Right hindlimb (tissue), 1 donor: ENCODE measurements around the gene INPP4B.

Experiments used
- DNase-seq: peaks from one replicate; pipeline ENCODE4 v3.0.0-alpha.2; 2018

Gene INPP4B

DNA sequence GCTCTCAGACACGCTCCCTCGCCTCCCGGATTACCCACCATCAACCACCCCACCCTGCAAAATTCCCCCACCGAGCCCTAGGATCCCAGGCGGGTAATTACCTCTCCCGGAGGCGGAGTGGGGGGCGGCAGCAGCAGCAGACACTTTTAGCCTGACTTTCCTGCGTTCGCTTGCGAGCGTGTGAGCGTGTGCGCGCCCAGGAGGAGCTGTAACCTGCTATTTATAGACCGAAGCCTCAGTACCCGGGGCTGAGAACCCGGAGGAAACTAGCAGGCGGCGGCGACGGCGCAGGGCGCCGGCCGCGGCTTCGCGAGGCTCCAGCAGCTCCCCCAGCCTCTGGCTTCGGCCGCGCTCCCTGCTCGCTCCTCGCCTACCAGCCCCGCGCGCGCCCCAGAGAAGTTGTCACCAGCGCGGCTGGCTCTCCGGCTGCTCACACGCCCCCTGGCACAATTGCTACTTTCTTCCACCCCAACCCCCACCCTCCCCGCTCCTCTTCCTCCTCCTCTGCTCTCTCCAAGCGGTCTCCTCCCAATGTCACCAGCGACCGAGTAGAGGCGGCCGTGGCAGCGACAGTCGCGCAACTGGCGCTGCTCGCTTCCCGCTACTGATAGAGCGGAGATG, at the start of gene INPP4B:
TSS of gene INPP4B (minus strand) at position 194 of the 621 bp plus-strand sequence.
- DNase-seq, result peak; percentile 76

DNA sequence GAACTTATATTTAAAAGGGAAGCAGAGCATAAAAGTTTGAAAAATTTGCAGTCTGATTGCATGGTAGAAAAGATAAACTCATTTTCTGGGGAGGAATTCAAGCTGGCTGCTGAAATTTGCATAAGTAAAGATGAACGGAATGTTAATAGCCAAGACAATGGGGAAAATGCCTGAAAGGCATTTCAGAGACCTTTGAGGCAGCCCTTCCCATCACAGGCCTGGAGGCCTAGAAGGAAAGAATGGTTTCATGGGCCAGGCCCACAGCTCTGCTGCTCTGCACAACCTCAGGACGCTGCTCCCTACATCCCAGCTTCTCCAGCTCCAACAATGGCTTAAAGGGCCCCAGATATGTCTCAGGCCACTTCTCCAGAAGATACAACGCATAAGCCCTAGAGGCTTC, 46.9 kb upstream of the INPP4B start:
- no peak for DNase-seq

DNA sequence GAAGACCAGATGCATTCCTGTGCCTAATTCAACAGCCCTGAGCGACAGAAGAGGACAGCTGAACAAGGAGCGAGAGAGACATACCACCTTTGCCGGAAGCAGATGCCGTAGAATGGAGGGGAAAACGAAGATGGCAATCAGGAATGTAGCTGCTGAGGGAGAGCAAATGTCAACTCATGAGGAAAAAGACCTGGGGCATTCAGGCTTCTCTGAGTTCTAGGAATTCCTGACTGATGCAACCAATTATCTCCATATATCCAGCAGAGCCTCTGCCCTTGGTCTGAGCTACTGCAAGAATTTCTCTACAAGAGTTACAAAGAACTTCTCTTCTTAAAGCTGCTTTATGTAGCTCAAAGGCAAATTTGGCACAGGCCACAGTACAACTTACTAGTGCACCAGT, 40.5 kb upstream of the INPP4B start:
- no peak for DNase-seq

DNA sequence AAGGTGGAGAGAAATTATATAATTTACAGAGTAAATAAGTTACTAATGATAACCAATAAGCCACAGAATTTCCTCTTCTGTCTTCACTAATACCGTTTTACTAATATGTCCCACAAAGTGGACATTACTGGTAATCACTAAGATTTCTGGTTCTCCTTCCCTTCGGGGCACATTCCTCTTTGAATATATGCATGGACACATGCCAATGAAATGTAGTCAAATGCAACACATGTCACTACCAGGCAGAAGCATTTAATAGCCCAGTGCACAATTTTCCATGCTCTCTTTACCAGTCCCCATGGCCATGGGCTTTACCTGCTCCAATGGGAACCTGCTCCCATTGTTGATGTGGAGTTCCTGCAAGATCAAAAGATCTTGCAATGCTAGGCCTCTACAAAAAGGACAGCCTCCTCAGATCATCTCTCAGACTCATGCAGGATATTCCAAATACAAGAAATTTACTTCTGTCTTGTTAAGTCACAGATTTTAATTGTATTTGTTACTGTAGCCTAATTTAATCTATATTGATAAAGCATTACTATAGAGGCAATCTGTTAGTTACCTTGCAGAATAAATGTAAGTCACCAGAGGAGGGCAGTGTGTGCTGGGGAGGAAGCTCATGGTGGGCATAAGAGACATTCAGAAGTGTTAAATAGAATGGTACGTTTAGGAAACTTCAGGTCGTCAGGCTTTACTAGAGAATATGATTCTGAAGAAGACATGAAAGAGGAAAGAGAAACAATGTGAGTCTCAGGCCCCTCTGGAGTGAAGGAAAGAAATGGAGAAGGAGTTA, 37.1 kb upstream of the INPP4B start:
- no peak for DNase-seq

DNA sequence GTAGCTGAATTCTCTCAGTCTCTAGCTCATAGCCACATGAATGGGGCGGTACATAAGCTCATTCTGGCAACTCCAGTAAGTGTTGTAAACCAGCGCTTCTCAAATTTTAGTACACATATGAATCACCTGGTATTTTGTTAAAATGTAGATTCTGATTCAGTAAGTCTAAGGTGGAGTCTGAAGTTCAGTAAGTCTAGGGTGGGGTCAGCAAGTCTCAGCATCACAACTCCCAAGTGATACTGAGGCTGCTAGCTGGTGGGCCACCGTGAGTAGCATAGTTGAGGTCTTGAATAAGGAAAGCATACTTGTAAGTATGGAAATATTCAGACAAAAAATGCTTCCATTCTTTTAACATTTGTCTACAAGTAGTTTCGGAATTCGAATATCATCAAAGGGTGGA, 36.1 kb upstream of the INPP4B start:
- no peak for DNase-seq

DNA sequence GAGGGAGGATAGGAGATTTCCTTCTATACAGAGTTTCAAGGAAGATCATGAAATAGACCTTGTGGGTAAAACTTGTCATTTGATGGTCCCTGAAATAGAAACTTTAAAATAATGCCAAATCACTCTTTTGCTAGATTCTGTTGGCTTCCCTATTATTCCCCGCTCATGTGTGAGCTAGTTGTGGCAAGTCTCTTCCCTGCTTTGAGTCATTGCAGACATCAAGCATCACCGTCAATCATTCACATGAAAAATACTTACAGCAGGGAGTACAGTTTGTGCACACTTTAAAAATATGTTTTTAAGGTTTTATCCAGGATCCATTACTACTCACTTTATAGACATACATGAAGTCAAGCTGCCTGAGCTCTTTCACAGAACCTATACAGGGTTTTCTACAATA, 35.2 kb upstream of the INPP4B start:
- no peak for DNase-seq

DNA sequence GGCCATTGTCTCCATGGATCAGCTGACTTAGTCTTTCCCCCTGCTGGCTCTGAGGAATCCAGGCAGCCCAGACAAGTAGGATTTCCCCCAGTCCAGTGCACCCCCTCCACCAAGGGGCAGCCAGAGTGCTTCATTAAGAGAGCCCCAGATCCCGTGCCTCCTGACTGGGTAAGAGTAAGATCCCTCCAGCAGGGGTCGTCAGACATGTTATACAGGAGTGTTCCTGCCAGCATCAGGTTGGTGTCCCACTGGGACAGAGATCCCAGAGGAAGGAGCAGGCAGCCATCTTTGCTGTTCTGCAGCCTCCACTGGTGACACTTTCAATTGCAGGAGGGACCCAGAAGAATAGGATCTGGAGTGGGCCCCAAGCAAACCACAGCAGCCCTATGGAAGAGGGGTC, 29.0 kb upstream of the INPP4B start:
- DNase-seq, result no peak

DNA sequence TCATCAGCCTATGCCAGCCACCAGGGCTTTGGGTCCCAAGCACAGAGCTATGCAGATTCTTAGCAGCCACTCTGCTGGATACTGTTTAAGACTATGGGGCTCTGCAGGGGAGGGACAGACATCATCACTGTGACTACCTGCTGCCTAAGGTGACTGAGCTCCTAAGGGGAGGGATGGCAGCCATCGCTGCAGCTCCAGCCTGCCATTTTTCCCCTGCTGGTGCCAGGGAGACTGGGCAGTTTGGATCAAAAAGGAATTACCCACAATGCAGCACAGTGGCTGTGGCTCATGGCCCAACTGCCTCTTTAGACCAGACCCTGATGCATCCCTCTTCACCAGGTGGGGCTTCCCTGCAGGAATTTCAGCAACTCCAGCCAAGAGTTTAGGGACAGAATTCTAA, 28.6 kb upstream of the INPP4B start:
- no peak for DNase-seq

DNA sequence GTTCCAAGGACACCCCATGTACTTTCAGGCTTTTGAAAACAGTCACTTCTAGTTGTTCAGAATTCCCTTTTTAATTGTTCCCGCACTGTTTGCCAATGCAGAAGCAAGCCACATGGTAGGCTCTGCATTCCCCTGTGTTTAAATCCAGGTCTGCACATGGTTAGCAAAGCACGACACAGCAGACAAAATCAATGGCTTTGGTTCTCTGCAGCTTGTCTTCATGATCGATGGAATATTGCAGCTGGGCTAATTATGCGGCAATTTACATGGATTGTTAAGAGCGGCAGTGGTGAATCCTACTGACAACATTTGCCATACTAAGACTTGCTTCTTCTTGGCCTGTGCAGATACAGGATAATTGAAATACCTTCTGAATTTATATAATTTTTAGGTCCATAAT, 20.6 kb upstream of the INPP4B start:
- DNase-seq, result no peak

DNA sequence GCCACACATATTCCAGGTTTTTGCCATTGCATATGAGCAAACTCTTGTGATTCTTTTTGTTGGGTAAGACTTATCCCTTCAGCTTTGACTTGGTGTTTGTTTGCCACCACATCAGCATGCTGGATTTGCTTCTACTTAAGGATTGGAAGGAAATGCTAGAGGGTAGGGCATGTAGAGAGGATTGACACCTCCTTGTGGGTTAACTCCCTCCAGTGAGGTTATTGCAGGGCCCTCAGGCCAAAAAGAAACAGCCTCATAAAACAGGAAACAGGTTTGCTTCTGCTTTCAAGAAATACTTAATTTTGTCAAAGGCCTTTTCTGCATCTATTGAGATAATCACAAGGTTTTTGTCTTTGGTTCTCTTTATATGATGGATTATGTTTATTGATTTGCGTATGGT, 15.2 kb upstream of the INPP4B start:
- no peak for DNase-seq

DNA sequence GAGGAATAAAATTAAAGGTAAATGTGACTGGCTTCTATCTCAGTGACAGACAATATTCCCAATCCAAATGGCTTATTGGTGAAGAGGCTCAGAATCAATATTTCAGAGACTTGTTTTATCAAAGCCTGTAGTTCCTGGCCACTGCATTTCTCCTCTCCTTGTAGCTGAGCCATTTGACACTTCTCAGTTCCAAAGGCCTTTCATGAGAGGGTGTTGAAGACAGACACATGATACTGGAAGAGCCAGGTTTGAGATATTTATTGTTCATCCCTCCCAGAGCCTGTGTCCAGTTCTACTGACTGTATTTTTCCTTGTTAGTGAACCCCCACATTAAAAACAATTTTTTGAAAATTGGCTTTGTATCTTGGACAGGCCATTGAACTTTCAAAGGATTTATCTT, 12.9 kb upstream of the INPP4B start:
- no peak for DNase-seq

DNA sequence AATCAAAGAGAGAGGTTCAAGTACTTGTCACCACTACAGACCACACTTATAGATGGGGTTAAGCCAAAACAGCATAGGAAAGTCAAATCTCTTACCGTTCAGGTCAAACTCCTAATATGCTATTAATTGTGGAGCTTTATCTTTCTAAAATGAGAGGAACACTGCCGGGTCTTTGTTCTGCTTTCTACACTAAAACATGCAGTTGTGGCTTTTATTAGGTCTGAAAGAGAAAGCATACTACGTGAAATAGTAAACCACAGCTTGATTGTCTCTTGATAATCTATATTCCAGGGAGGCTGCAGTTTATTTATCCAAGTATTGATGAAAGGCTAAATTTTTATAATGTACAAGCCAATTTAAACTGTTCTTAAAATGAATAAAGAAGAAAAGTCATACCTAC, 12.3 kb upstream of the INPP4B start:
- DNase-seq, result no peak

DNA sequence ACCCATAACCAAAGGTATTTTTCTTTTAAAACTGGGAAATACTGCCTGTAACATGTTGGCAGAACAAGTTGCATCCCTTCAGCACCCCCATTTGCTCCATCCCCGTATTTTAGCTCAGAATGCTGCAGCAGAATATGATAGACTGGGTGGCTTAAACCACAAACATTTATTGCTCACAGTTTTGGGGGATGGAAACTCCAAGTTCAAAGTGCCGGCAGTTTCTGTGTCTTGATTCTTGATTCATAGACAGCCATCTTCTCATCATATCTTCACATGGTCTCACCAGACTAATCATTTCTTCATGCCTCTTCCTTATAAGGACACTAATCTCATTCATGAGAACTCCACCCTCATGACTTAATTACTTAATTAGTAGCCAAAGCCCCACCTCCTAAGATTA, 10.5 kb upstream of the INPP4B start:
- no peak for DNase-seq

DNA sequence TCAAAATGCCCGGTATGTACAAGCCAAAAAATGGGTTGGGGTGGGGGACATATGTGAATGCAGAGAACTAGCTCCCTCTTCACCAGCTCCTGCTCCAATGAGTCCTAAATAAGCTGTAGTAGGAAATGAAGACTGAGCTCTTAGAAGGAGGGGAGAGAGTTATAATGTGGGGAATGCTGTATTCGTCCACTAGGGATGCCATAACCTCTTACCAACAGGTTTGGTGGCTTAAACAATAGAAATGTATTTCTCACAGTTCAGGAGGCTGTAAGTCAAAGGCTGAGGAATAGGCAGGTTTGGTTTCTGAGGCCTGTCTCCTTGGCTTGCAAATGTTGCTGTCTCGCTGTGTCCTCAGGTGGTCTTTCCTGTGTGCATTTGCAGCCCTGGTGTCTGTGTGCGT, 4.4 kb upstream of the INPP4B start:
- DNase-seq, result no peak

DNA sequence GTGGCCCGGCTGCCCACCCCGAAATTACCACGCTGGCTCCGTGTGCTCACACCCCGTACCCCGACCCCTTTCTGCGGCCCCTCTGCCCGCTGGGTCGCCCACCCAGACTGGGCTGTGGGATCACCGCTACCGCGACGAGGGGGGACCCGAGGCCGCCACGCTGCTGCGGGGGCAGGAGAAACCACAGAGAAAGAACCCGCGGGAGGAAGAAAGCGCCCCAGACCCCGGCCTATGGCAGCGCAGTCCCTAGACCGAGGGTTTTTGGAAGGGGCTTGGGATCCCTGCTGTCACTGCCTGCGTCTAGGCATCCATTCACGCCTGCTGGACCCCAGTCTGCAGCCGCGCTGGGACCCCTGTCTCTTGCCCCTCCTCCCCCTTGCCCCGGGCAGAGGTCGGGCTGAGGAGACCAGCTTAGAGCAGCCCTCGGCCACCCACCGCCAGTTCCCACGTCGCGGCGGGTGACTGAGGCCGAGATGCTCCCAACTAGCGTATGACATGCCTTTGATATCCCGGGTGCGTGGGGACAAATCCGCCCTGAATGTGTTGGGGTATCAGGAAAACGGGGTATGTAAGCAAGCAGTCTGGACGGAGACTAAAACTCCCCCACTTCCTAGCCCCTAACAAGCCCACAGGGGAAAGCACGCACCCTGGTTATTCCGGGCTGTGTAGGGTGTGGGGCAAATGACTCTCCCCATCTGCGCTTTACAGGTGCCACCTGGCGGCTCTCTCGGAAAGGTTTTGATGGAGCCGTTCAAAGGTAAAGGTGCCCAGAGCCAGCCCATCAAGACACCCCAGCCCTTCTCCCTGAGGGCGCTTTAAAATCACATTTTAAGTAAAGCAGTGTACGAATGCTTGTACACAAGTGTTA, 862 bp upstream of the INPP4B start:
- DNase-seq, result peak; percentile 38

DNA sequence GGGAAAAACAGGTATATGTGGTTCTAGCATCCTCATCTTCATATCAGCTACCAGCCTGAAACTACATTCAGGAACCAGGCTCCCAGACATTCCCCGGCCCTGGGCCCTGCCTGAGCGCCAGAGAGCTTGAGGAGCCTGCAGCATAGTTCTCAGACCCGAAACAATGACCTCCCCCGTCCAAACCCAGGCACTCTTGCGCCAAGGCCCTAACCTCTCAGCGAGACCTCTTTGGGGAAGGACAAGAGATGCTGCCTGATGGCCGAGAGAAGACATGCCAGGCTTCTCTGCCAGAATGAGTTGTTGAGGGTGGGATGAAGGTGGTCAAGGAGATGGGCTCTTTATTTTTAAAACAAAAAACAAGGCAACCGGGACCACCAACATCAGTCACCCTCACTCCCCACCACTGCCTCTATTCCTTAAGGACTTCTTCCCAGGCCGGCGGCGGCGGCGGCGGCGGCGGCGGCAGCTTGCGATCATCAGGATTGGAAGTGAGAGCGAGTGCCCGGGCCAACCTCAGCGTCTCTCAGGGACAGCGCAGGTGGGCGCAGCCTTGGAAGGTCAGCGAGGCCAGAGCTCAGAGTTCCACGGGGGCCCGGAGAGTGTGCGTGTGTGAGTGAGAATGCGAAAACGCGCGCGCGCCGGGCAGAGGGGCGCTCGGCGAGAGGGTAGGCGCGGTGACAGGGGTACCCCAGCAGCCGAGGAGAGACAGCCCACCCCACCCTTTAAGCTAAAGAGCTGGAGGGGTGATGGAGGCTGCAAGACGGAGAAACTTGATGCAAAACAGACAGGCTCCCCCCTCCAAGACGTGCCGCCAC, 601 bp downstream of the INPP4B start:
- DNase-seq, result peak; percentile 39

DNA sequence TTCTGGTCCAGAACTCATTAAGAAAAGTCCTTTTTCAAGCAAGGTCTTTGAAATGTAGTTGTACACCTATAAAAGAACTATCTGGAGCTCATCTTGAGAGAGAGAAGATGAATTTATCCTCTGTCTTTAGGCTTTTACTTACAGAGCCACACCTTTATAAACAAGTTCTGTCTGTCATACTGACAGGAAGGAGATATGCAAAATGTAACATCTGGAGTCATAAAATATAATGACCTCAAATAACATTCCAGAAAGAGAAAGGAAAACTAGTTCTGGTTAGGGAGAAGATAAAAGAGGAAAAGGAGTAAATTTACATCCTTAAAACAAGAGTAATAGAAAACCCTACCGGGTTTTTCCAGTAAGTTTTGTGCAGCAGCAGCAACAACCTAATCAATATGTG, 1.3 kb downstream of the INPP4B start:
- DNase-seq, result no peak

DNA sequence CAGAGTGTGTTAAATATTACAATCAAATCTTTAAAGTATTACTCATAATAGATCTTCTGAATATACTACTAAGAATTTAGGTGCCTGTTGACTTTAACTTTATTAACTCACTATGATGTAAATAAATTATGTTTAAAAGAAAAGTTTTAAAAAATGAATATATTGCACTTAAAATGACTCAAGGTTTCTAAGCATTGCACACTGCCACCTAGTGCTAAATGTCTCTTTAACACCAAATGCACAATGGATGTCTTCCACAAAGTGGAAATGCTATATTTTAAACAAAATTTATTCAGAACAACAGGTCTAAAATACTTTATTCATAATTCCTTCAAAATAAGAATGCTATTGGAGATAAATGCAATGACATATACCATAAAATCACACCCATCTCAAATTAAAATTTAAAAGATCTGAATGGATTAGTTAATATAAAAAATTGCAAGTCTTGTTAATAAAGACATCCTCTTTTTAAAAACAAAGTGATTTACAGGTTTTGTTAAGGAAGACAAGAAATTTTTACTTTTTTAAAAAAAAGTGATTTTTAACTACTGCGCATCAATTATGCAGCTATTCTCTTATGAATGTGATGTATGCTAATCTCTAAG, 5.5 kb downstream of the INPP4B start:
- DNase-seq, result no peak

DNA sequence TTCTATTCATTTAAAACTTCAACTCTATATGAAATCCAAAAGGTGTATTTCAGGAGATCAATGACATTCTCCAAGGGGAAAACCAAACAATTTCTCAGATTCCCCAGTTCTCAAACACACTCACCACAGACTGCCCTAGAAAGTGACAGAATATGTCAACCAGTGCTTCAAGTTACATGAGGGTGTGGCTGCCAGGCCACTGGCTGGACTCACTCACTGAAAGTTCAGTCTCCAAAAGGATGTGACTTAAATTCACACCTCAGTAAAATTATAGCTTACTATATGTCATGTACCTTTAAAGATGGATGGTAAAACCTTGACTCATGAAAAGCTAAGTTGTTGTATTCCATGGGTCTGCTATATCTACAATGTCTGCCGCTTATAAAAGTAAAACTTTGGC, 7.3 kb downstream of the INPP4B start:
- DNase-seq, result no peak

DNA sequence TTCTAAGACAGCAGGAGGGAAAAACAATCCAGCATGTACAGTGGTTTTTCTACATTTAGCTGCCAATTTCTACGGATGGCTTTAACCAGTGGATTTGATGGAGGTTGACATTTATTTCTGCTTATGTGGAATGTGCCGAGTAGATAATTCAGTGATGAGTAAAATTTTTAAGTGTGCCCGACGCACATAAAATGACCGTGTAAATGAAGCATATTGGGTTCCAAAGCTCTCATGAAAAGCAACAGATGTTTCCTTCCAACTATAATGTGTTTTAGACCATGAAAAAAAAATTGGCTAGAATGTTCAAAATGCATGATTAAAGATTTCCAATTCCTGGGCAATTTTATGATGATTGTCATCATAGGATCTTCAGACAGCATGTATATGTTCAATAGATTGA, 14.1 kb downstream of the INPP4B start:
- DNase-seq, result no peak

DNA sequence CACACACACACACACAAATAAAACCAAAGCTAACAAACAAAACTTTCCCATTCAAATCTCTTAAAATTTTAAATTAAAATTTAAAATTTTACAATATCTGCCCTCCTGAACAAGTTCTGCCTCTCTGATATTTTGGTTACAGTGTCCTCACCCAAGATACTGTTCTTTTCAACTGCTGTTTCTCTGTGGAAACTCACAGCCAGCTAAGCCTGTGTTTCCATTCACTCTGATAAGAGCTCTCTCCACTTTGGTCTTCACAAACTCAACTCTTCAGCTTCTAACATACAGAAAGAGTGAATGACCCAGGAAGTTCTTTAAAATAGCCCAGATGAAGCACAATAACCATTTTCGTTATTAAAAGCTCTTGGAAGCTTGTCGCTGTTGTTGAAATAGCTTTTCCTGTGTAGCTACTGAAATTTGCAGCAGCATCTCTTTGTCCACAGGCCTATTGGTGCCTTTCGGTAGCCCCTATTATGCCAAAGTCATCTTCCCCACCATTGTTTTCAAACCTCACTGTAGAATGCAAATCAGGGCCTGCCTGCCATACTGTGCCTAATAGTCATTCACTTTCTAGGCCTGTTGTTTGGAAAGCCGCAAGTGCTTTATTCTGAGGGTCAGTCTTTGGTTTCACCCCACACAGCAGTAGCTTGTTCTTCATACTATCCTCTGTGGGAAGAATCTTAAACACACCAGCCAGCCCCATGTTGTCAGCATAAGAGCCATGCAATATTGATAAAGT, 19.4 kb downstream of the INPP4B start:
- no peak for DNase-seq

DNA sequence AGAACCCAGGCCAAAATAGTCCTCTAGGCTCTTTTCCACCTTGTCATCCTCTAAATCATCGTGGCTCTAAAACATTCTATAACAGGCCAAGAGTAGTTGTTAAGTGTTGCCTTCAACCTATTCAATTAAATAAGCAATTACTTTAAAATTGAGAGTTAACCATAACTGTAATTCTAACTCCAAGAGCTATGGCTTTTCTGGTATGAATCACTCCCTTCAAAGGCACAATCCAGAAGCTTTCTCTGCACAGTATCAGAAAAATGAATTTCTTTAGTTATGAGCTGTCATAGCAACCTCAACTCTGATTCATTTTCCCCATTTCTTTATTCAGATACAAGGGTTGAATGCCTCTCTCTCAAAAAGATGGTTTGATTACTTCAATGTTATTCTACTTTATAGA, 21.7 kb downstream of the INPP4B start:
- no peak for DNase-seq
